ENCODE data around the gene BRICD5.

GRCh38 chr16:2177561-2177960 lies 33.1 kb downstream of the BRICD5 start:
- TF ChIP-seq, protein P1, sequence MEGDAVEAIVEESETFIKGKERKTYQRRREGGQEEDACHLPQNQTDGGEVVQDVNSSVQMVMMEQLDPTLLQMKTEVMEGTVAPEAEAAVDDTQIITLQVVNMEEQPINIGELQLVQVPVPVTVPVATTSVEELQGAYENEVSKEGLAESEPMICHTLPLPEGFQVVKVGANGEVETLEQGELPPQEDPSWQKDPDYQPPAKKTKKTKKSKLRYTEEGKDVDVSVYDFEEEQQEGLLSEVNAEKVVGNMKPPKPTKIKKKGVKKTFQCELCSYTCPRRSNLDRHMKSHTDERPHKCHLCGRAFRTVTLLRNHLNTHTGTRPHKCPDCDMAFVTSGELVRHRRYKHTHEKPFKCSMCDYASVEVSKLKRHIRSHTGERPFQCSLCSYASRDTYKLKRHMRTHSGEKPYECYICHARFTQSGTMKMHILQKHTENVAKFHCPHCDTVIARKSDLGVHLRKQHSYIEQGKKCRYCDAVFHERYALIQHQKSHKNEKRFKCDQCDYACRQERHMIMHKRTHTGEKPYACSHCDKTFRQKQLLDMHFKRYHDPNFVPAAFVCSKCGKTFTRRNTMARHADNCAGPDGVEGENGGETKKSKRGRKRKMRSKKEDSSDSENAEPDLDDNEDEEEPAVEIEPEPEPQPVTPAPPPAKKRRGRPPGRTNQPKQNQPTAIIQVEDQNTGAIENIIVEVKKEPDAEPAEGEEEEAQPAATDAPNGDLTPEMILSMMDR (CRISPR knock-in tag; IDR thresholded peaks at IDR 0.05): no peak
- TF ChIP-seq KIAA2018 (CRISPR knock-in tag; IDR thresholded peaks at IDR 0.05; ENCODE audit: borderline replicate concordance): no peak
- TF ChIP-seq KMT2B (CRISPR knock-in tag; IDR thresholded peaks at IDR 0.05): no peak
- no peak for TF ChIP-seq RERE (CRISPR knock-in tag; IDR thresholded peaks at IDR 0.05; ENCODE audit: low read depth)
- no peak for TF ChIP-seq ZFP90 (CRISPR knock-in tag; IDR thresholded peaks at IDR 0.05; ENCODE audit: borderline replicate concordance)
